Measurements from ENCODE around the gene CALHM1. TPM values are rescaled to one million over a fixed set of nuclear protein-coding genes. Genes with fewer than 3 reads are reported as not detected.

Gene CALHM1
- total and polyA plus RNA-seq, 7 experiments from 2014 or later = not detected

DNA sequence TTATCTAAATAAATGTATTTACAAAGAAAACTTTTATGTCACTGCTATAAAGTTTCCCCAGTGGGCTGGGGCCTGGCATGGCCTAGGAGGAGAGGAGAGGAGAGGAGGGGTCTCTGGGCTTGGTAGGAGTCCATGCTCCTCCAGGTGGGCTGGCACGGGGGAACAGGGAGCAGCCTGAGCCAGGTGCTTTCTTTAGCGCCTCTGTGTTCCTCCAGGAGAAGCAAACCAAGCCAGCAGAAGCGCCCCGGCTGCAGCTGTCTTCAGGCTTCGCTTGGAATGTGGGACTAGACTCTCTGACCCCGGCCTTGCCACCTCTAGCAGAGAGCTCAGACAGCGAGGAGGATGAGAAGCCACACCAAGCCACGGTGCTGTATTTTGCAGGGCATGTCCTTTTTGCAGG, 17.1 kb downstream of the CALHM1 start:
- CTCF ChIA-PET = no interaction called here
- no peak overlapping the region for H3K4me3 ChIP-seq (ENCODE audit: low read length)
- H3K27me3 ChIP-seq (ENCODE audit: control insufficient read depth in 2 of 2, insufficient read depth in 2 of 2, low read length in 2 of 2) = no peaks in the 10 kb centered on the region
- no peaks in the 10 kb centered on the region for H3K27me3 Mint-ChIP-seq
- no peak for DNase-seq
- no peaks in the 10 kb centered on the region for H3K9me3 ChIP-seq (ENCODE audit: control insufficient read depth in 2 of 3, low read length in 3 of 3)
- peak overlapping the region in 1 of 9 donors; percentile 67 for H3K27ac Mint-ChIP-seq
- no peak overlapping the region for H3K4me3 Mint-ChIP-seq
- peaks cover 0 to 11% (median 0%) of the 10 kb centered on the region in 7 donors for H3K4me1 Mint-ChIP-seq
- H3K36me3 ChIP-seq (ENCODE audit: control insufficient read depth in 2 of 3, insufficient read depth in 3 of 3, low read length in 3 of 3) = peaks cover 8 to 95% (median 18%) of the 10 kb centered on the region in 3 experiments
- POLR2A ChIA-PET = interaction anchor here (1.4 kb wide), 1 partner anchor 10 kb away, joined by 3 read pairs; no protein-coding TSS in a partner anchor
- H3K36me3 Mint-ChIP-seq = peaks cover 17 to 57% (median 26%) of the 10 kb centered on the region in 5 donors
- no peaks in the 10 kb centered on the region for H3K9me3 Mint-ChIP-seq
- intact Hi-C loops (cut with micrococcal nuclease) = no loop called here
- H3K4me1 ChIP-seq (ENCODE audit: control insufficient read depth in 2 of 2, insufficient read depth in 2 of 2, low read length in 2 of 2) = no peaks in the 10 kb centered on the region
- no peak overlapping the region for H3K27ac ChIP-seq (ENCODE audit: low read depth, low read length)
- no peak for ATAC-seq

DNA sequence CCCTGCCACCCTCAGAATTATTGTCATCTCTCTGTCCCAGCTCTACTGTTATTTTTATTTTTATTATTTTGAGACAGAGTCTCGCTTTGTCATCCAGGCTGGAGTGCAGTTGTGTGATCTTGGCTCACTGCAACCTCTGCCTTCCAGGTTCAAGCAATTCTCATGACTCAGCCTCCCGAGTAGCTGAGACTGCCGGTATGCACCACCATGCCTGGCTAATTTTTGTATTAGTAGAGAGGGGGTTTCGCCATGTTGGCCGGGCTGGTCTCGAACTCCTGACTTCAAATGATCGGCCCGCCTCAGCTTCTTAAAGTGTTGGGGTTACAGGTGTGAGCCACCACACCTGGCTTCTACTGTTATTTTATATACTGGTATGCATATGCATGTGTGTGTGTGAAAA, 17.5 kb downstream of the CALHM1 start:
- no peak overlapping the region for H3K4me3 ChIP-seq (ENCODE audit: low read length)
- H3K36me3 ChIP-seq (ENCODE audit: control insufficient read depth in 2 of 3, insufficient read depth in 3 of 3, low read length in 3 of 3) = peaks cover 8 to 95% (median 18%) of the 10 kb centered on the region in 3 experiments
- ChIA-PET CTCF (no interaction called here), POLR2A (no interaction called here)
- ATAC-seq = no peak
- Mint-ChIP-seq H3K27me3 (no peaks in the 10 kb centered on the region), H3K27ac (no peak overlapping the region), H3K4me1 (peaks cover 0 to 10% (median 0%) of the 10 kb centered on the region in 7 donors), H3K36me3 (peaks cover 17 to 61% (median 26%) of the 10 kb centered on the region in 5 donors), H3K4me3 (no peak overlapping the region), H3K9me3 (no peaks in the 10 kb centered on the region)
- no peaks in the 10 kb centered on the region for H3K27me3 ChIP-seq (ENCODE audit: control insufficient read depth in 2 of 2, insufficient read depth in 2 of 2, low read length in 2 of 2)
- no peak for DNase-seq
- H3K4me1 ChIP-seq (ENCODE audit: control insufficient read depth in 2 of 2, insufficient read depth in 2 of 2, low read length in 2 of 2) = no peaks in the 10 kb centered on the region
- intact Hi-C loops (cut with micrococcal nuclease) = no loop called here
- no peak overlapping the region for H3K27ac ChIP-seq (ENCODE audit: low read depth, low read length)
- H3K9me3 ChIP-seq (ENCODE audit: control insufficient read depth in 2 of 3, low read length in 3 of 3) = no peaks in the 10 kb centered on the region

DNA sequence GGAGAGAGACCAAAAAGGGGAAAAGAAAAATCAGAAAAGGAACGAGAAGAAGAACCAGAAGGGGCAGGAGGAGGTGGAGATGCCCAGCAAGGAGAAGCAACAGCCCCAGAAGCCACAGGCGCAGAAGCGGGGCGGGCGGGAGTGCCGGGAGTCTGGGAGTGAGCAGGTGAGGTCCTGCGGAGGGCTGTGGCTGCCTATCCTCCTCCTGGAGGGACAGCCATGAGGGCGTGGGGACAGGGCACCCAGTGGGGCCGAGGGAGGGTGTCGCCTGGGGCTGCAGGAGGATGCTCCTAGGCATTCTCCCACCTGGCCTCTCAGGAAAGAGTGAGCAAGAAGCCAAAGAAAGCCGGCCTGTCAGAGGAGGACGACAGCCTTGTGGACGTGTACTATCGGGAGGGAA, 18.3 kb downstream of the CALHM1 start:
- no peaks in the 10 kb centered on the region for H3K4me1 ChIP-seq (ENCODE audit: control insufficient read depth in 2 of 2, insufficient read depth in 2 of 2, low read length in 2 of 2)
- no peaks in the 10 kb centered on the region for H3K27me3 ChIP-seq (ENCODE audit: control insufficient read depth in 2 of 2, insufficient read depth in 2 of 2, low read length in 2 of 2)
- H3K36me3 Mint-ChIP-seq = peaks cover 20 to 62% (median 26%) of the 10 kb centered on the region in 5 donors
- no peaks in the 10 kb centered on the region for H3K27me3 Mint-ChIP-seq
- ATAC-seq (no peak), DNase-seq (no peak)
- POLR2A ChIA-PET = no interaction called here
- H3K4me3 Mint-ChIP-seq = no peak overlapping the region
- H3K36me3 ChIP-seq (ENCODE audit: control insufficient read depth in 2 of 3, insufficient read depth in 3 of 3, low read length in 3 of 3) = peaks cover 8 to 95% (median 17%) of the 10 kb centered on the region in 3 experiments
- H3K27ac Mint-ChIP-seq = peak overlapping the region in 2 of 9 donors; percentile 31 to 38
- CTCF ChIA-PET = no interaction called here
- H3K4me3 ChIP-seq (ENCODE audit: low read length) = no peak overlapping the region
- no peaks in the 10 kb centered on the region for H3K9me3 Mint-ChIP-seq
- H3K4me1 Mint-ChIP-seq = peaks cover 0 to 7% (median 0%) of the 10 kb centered on the region in 7 donors
- intact Hi-C loops (cut with micrococcal nuclease) = no loop called here
- no peaks in the 10 kb centered on the region for H3K9me3 ChIP-seq (ENCODE audit: control insufficient read depth in 2 of 3, low read length in 3 of 3)
- no peak overlapping the region for H3K27ac ChIP-seq (ENCODE audit: low read depth, low read length)

DNA sequence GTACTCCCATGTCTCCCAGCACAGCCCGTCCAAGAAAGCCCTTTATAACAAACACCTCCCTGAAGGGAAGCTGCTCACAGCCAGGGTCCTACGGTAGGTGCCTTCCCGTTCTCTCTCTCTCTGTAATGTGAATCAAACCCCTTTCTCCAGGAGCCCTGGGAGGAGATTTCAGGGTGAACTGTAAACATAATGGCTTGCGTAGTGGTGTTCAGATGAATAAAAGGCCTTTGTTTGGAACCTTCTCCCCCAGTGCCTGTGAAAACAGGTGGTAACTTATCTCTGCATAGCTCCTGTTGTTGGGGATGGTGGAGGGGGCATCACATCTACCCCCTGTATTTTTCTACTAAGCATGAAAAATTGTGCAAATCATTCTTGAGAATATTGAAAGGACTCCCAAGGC, 18.9 kb downstream of the CALHM1 start:
- CTCF ChIA-PET = no interaction called here
- H3K27ac Mint-ChIP-seq = peak overlapping the region in 2 of 9 donors; percentile 31 to 52

DNA sequence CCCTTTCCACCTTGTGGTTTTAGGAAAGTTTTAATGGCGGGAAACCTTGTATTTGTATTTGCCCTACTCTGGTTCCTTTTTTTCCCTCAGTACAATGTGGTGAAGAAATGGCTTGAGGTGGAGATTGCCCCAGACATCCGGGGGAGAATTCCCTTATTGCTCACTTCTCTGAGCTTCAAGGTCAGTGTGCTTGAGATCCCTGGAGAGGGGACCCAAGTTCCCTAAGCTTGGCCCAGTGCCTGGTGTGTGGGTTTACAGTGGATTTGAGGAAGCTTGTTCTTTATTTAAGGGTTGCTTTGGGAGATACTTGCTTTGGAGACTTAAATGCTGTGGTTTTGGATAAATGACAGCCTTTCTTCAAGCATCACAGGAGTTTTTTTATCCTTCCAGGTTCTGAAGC, 24.8 kb downstream of the CALHM1 start:
- peaks cover 19 to 54% (median 26%) of the 10 kb centered on the region in 5 donors for H3K36me3 Mint-ChIP-seq
- no peak overlapping the region for H3K27ac Mint-ChIP-seq
- peaks cover 10 to 41% (median 24%) of the 10 kb centered on the region in 7 donors for H3K4me1 Mint-ChIP-seq
- DNase-seq = no peak
- Histone ChIP-seq H3K36me3 (ENCODE audit: control insufficient read depth in 2 of 3, insufficient read depth in 3 of 3, low read length in 3 of 3) (peaks cover 10 to 68% (median 16%) of the 10 kb centered on the region in 3 experiments), H3K4me1 (ENCODE audit: control insufficient read depth in 2 of 2, insufficient read depth in 2 of 2, low read length in 2 of 2) (peaks cover 0 to 14% of the 10 kb centered on the region in 2 donors), H3K4me3 (ENCODE audit: low read length) (no peak overlapping the region), H3K27ac (ENCODE audit: low read depth, low read length) (no peak overlapping the region), H3K9me3 (ENCODE audit: control insufficient read depth in 2 of 3, low read length in 3 of 3) (no peaks in the 10 kb centered on the region), H3K27me3 (ENCODE audit: control insufficient read depth in 2 of 2, insufficient read depth in 2 of 2, low read length in 2 of 2) (no peaks in the 10 kb centered on the region)
- no peaks in the 10 kb centered on the region for H3K9me3 Mint-ChIP-seq
- H3K27me3 Mint-ChIP-seq = no peaks in the 10 kb centered on the region
- intact Hi-C loops (cut with micrococcal nuclease) = no loop called here
- ATAC-seq = peak; percentile 42
- ChIA-PET CTCF (interaction anchor here (0.8 to 1.3 kb wide), 2 partner anchors 17 to 18 kb away, joined by 3 read pairs; no protein-coding TSS in a partner anchor), POLR2A (interaction anchor here (1.1 kb wide), 1 partner anchor 17 kb away, joined by 3 read pairs; no protein-coding TSS in a partner anchor)
- H3K4me3 Mint-ChIP-seq = no peak overlapping the region

More for the DNA sequence above, 18.9 kb downstream of the CALHM1 start:
- H3K36me3 Mint-ChIP-seq = peaks cover 21 to 57% (median 26%) of the 10 kb centered on the region in 5 donors
- H3K9me3 Mint-ChIP-seq = no peaks in the 10 kb centered on the region
- POLR2A ChIA-PET = no interaction called here
- H3K4me1 Mint-ChIP-seq = peaks cover 0 to 5% (median 0%) of the 10 kb centered on the region in 7 donors
- H3K27ac ChIP-seq (ENCODE audit: low read depth, low read length) = no peak overlapping the region
- intact Hi-C loops (cut with micrococcal nuclease) = no loop called here
- no peak for DNase-seq
- ATAC-seq = no peak
- H3K4me1 ChIP-seq (ENCODE audit: control insufficient read depth in 2 of 2, insufficient read depth in 2 of 2, low read length in 2 of 2) = no peaks in the 10 kb centered on the region
- no peaks in the 10 kb centered on the region for H3K27me3 ChIP-seq (ENCODE audit: control insufficient read depth in 2 of 2, insufficient read depth in 2 of 2, low read length in 2 of 2)
- H3K4me3 Mint-ChIP-seq = no peak overlapping the region
- H3K27me3 Mint-ChIP-seq = no peaks in the 10 kb centered on the region
- H3K36me3 ChIP-seq (ENCODE audit: control insufficient read depth in 2 of 3, insufficient read depth in 3 of 3, low read length in 3 of 3) = peaks cover 10 to 92% (median 11%) of the 10 kb centered on the region in 3 experiments
- H3K9me3 ChIP-seq (ENCODE audit: control insufficient read depth in 2 of 3, low read length in 3 of 3) = no peaks in the 10 kb centered on the region
- no peak overlapping the region for H3K4me3 ChIP-seq (ENCODE audit: low read length)

DNA sequence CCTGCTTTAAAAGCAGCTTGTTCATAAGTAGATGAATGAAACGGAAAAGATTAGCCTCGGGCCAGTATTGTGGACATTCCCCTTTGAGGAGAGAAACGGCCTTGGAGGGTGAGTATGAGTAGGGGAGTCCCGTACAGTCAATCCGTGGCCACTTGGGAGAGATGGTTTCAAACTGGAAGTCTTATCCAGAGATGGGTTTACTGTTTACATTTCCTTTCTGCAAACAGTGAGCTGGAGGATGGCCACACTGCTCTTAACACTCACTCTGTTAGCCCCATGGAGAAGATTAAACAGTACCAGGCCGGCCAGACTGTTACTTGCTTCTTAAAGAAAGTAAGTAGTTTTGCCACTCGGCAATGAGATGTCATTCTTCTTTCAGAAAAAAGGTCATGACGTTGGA, 26.8 kb downstream of the CALHM1 start:
- H3K27ac ChIP-seq (ENCODE audit: low read depth, low read length) = no peak overlapping the region
- H3K9me3 ChIP-seq (ENCODE audit: control insufficient read depth in 2 of 3, low read length in 3 of 3) = no peaks in the 10 kb centered on the region
- POLR2A ChIA-PET = interaction anchor here (0.6 kb wide), 1 partner anchor 11 kb away, joined by 3 read pairs; no protein-coding TSS in a partner anchor
- Mint-ChIP-seq H3K27me3 (no peaks in the 10 kb centered on the region), H3K36me3 (peaks cover 10 to 52% (median 25%) of the 10 kb centered on the region in 5 donors), H3K27ac (no peak overlapping the region), H3K4me3 (peak overlapping the region in 1 of 10 donors; percentile 8), H3K9me3 (no peaks in the 10 kb centered on the region), H3K4me1 (peaks cover 16 to 58% (median 40%) of the 10 kb centered on the region in 7 donors)
- no peak overlapping the region for H3K4me3 ChIP-seq (ENCODE audit: low read length)
- intact Hi-C loops (cut with micrococcal nuclease) = no loop called here
- no peak for ATAC-seq
- H3K27me3 ChIP-seq (ENCODE audit: control insufficient read depth in 2 of 2, insufficient read depth in 2 of 2, low read length in 2 of 2) = no peaks in the 10 kb centered on the region
- H3K4me1 ChIP-seq (ENCODE audit: control insufficient read depth in 2 of 2, insufficient read depth in 2 of 2, low read length in 2 of 2) = peaks cover 0 to 18% of the 10 kb centered on the region in 2 donors
- CTCF ChIA-PET = interaction anchor here (0.7 to 1.0 kb wide), 2 partner anchors 14 to 650 kb away, joined by 4 to 7 read pairs; no protein-coding TSS in a partner anchor
- H3K36me3 ChIP-seq (ENCODE audit: control insufficient read depth in 2 of 3, insufficient read depth in 3 of 3, low read length in 3 of 3) = peaks cover 0 to 60% (median 12%) of the 10 kb centered on the region in 3 experiments
- no peak for DNase-seq

Data from naive thymus-derived CD4-positive, alpha-beta T cell (primary cell).